GM21786 (cell line): ENCODE measurements around the gene CARMIL1.
"Not testable (repeated sequence)": the region's sequence is repeated elsewhere in the genome, so short reads cannot be mapped to it uniquely, and the experiment has no call there.

Experiments
- ATAC-seq: cut with Tn5 transposase; IDR thresholded peaks from one replicate; pipeline ENCODE4 v1.9.1; 2021; ENCODE audit not compliant: unreplicated experiment

Gene CARMIL1

GRCh38 chr6:25277386-25277785 is 1.8 kb upstream of the CARMIL1 start:
- no peak for ATAC-seq

- no peak for ATAC-seq
Measured at GRCh38 chr6:25277857-25278256, 1.3 kb upstream of the CARMIL1 start.

GRCh38 chr6:25278261-25278913 is 787 bp upstream of the CARMIL1 start:
- peak; percentile 15 for ATAC-seq

GRCh38 chr6:25279748-25280343 is 672 bp downstream of the CARMIL1 start:
- ATAC-seq: no peak

GRCh38 chr6:25280344-25281074 is 1.3 kb downstream of the CARMIL1 start:
- no peak for ATAC-seq

- no peak for ATAC-seq
Measured at GRCh38 chr6:25286891-25287290, 7.7 kb downstream of the CARMIL1 start.

GRCh38 chr6:25287941-25288340 is 8.8 kb downstream of the CARMIL1 start:
- no peak for ATAC-seq

- ATAC-seq: no peak
Measured at GRCh38 chr6:25288518-25288917, 9.3 kb downstream of the CARMIL1 start.

GRCh38 chr6:25290306-25291060 is 11.3 kb downstream of the CARMIL1 start:
- no peak for ATAC-seq

- no peak for ATAC-seq
Measured at GRCh38 chr6:25292384-25292783, 13.2 kb downstream of the CARMIL1 start.

- ATAC-seq: no peak
Measured at GRCh38 chr6:25295651-25296050, 16.5 kb downstream of the CARMIL1 start.

GRCh38 chr6:25296217-25296905 is 17.2 kb downstream of the CARMIL1 start:
- no peak for ATAC-seq

GRCh38 chr6:25297039-25297441 is 17.9 kb downstream of the CARMIL1 start:
- ATAC-seq: no peak

GRCh38 chr6:25297823-25298522 is 18.8 kb downstream of the CARMIL1 start:
- no peak for ATAC-seq

- ATAC-seq: not testable (repeated sequence)
Measured at GRCh38 chr6:25298523-25298865, 19.3 kb downstream of the CARMIL1 start.

GRCh38 chr6:25301362-25301761 is 22.2 kb downstream of the CARMIL1 start:
- ATAC-seq: no peak

- ATAC-seq: no peak
Measured at GRCh38 chr6:25302151-25302550, 23.0 kb downstream of the CARMIL1 start.

GRCh38 chr6:25302677-25303128 is 23.5 kb downstream of the CARMIL1 start:
- no peak for ATAC-seq

GRCh38 chr6:25303254-25303653 is 24.1 kb downstream of the CARMIL1 start:
- no peak for ATAC-seq

- no peak for ATAC-seq
Measured at GRCh38 chr6:25306379-25306778, 27.2 kb downstream of the CARMIL1 start.
